Stomach (tissue), 4 donors: ENCODE data around the gene RPUSD3.

Experiments used
- EP300 ChIP-seq: sonication (generic); formaldehyde crosslinking; IDR thresholded peaks from one replicate; pipeline ENCODE4 v1.6.1; 2017; ENCODE audit warnings: antibody characterized with exemption
- TF ChIP-seq, protein P1 (sequence below), 7 experiments: fragments of 450-650 bp in 4 of 7; fragments of 200-600 bp in 3 of 7; sonication (generic) in 3 of 7; IDR thresholded peaks; one replicate each; pipeline ENCODE4 v1.5.1; 2016 to 2019; ENCODE audit warnings: antibody characterized with exemption in 7 of 7, control low read depth in 2 of 7, mild to moderate bottlenecking in 1 of 7

DNA sequence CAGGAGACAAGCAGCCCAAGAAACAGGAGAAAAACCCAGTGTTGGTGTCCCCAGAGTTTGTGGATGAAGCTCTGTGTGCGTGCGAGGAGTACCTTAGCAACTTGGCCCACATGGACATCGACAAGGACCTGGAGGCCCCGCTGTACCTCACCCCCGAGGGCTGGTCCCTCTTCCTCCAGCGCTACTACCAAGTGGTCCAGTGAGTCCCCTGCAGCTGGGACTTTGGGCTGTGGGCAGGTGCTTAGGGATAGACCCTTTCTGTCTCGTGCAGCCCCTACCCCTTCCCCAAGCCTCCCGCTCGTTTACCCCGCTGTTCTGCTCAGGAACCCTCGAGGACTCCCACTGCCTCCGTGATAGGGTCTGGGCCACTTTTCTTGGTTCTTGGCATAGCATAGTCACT, 23.3 kb downstream of the RPUSD3 start:
- TF ChIP-seq EP300, result no peak
- TF ChIP-seq, protein P1, sequence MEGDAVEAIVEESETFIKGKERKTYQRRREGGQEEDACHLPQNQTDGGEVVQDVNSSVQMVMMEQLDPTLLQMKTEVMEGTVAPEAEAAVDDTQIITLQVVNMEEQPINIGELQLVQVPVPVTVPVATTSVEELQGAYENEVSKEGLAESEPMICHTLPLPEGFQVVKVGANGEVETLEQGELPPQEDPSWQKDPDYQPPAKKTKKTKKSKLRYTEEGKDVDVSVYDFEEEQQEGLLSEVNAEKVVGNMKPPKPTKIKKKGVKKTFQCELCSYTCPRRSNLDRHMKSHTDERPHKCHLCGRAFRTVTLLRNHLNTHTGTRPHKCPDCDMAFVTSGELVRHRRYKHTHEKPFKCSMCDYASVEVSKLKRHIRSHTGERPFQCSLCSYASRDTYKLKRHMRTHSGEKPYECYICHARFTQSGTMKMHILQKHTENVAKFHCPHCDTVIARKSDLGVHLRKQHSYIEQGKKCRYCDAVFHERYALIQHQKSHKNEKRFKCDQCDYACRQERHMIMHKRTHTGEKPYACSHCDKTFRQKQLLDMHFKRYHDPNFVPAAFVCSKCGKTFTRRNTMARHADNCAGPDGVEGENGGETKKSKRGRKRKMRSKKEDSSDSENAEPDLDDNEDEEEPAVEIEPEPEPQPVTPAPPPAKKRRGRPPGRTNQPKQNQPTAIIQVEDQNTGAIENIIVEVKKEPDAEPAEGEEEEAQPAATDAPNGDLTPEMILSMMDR (IDR thresholded peaks at IDR 0.05), result no peak
